Measurements from ENCODE around the gene GPD1.

GPD1 gene

GRCh38 chr12:50077099-50077498 is 26.7 kb upstream of the GPD1 start:
- H3K4me1 ChIP-seq (ENCODE audit: insufficient read depth, low read length, severe bottlenecking), result no peaks in the 10 kb centered on the region
- H3K4me3 ChIP-seq (ENCODE audit: low read depth, low read length, poor library complexity, severe bottlenecking), result no peak overlapping the region
- no peak overlapping the region for H3K27ac ChIP-seq (ENCODE audit: low read depth, low read length, poor library complexity, severe bottlenecking)
- no peak overlapping the region for H2AFZ ChIP-seq (ENCODE audit: low read length)
- no peak overlapping the region for H3K9ac ChIP-seq (ENCODE audit: low read length)
- no peaks in the 10 kb centered on the region for H3K9me2 ChIP-seq (ENCODE audit: low read depth, low read length)
- no peaks in the 10 kb centered on the region for H3K79me2 ChIP-seq (ENCODE audit: insufficient read depth, low read length)
- 0 out of 2 replicates have a peak, but pooled peaks cover 9% of the 10 kb centered on the region for H3K27me3 ChIP-seq (ENCODE audit: insufficient read depth, low read length)
- H3K9me3 ChIP-seq (ENCODE audit: low read length), result no peaks in the 10 kb centered on the region
- no peaks in the 10 kb centered on the region for H4K20me1 ChIP-seq (ENCODE audit: insufficient read depth, low read length)
- H3K4me2 ChIP-seq (ENCODE audit: low read length), result no peak overlapping the region
- H3K36me3 ChIP-seq (ENCODE audit: insufficient read depth, low read length), result no peaks in the 10 kb centered on the region
- TF ChIP-seq CTCF (IDR thresholded peaks at IDR 0.05; ENCODE audit: low read length) (no peak), EZH2 (IDR thresholded peaks at IDR 0.05; ENCODE audit: borderline replicate concordance, low read length) (no peak)
- no peaks in the 10 kb centered on the region for H3F3A ChIP-seq (ENCODE audit: insufficient read depth, low read length)

GRCh38 chr12:50078281-50078680 is 25.5 kb upstream of the GPD1 start:
- H3K9me2 ChIP-seq (ENCODE audit: low read depth, low read length), result no peaks in the 10 kb centered on the region
- H2AFZ ChIP-seq (ENCODE audit: low read length), result no peak overlapping the region
- no peak overlapping the region for H3K4me3 ChIP-seq (ENCODE audit: low read depth, low read length, poor library complexity, severe bottlenecking)
- H3K79me2 ChIP-seq (ENCODE audit: insufficient read depth, low read length), result no peaks in the 10 kb centered on the region
- no peaks in the 10 kb centered on the region for H4K20me1 ChIP-seq (ENCODE audit: insufficient read depth, low read length)
- no peaks in the 10 kb centered on the region for H3K4me1 ChIP-seq (ENCODE audit: insufficient read depth, low read length, severe bottlenecking)
- H3K36me3 ChIP-seq (ENCODE audit: insufficient read depth, low read length), result no peaks in the 10 kb centered on the region
- H3K27ac ChIP-seq (ENCODE audit: low read depth, low read length, poor library complexity, severe bottlenecking), result no peak overlapping the region
- H3F3A ChIP-seq (ENCODE audit: insufficient read depth, low read length), result no peaks in the 10 kb centered on the region
- TF ChIP-seq CTCF (IDR thresholded peaks at IDR 0.05; ENCODE audit: low read length) (no peak), EZH2 (IDR thresholded peaks at IDR 0.05; ENCODE audit: borderline replicate concordance, low read length) (no peak)
- no peak overlapping the region for H3K9ac ChIP-seq (ENCODE audit: low read length)
- 0 out of 2 replicates have a peak, but pooled peaks cover 9% of the 10 kb centered on the region for H3K27me3 ChIP-seq (ENCODE audit: insufficient read depth, low read length)
- no peaks in the 10 kb centered on the region for H3K9me3 ChIP-seq (ENCODE audit: low read length)
- no peak overlapping the region for H3K4me2 ChIP-seq (ENCODE audit: low read length)

GRCh38 chr12:50079771-50080170 is 24.0 kb upstream of the GPD1 start:
- no peaks in the 10 kb centered on the region for H3K79me2 ChIP-seq (ENCODE audit: insufficient read depth, low read length)
- H3K9me2 ChIP-seq (ENCODE audit: low read depth, low read length), result no peaks in the 10 kb centered on the region
- 0 out of 2 replicates have a peak, but pooled peaks cover 7% of the 10 kb centered on the region for H3K27me3 ChIP-seq (ENCODE audit: insufficient read depth, low read length)
- H3K4me1 ChIP-seq (ENCODE audit: insufficient read depth, low read length, severe bottlenecking), result peaks cover 5% of the 10 kb centered on the region
- H3F3A ChIP-seq (ENCODE audit: insufficient read depth, low read length), result no peaks in the 10 kb centered on the region
- no peak overlapping the region for H3K9ac ChIP-seq (ENCODE audit: low read length)
- no peak overlapping the region for H3K27ac ChIP-seq (ENCODE audit: low read depth, low read length, poor library complexity, severe bottlenecking)
- no peaks in the 10 kb centered on the region for H4K20me1 ChIP-seq (ENCODE audit: insufficient read depth, low read length)
- no peak overlapping the region for H3K4me3 ChIP-seq (ENCODE audit: low read depth, low read length, poor library complexity, severe bottlenecking)
- no peaks in the 10 kb centered on the region for H3K9me3 ChIP-seq (ENCODE audit: low read length)
- H3K36me3 ChIP-seq (ENCODE audit: insufficient read depth, low read length), result no peaks in the 10 kb centered on the region
- H3K4me2 ChIP-seq (ENCODE audit: low read length), result no peak overlapping the region
- TF ChIP-seq CTCF (IDR thresholded peaks at IDR 0.05; ENCODE audit: low read length) (no peak), EZH2 (IDR thresholded peaks at IDR 0.05; ENCODE audit: borderline replicate concordance, low read length) (no peak)
- H2AFZ ChIP-seq (ENCODE audit: low read length), result no peak overlapping the region
